Measurements from ENCODE around the gene GUCA2A.
A peak's percentile ranks its signal among the peaks of the same experiment; 100 is the strongest.

GUCA2A gene

GRCh38 chr1:42172381-42173133 is 8.0 kb upstream of the GUCA2A start:
- DNase-seq (ENCODE audit: low read depth in 2 of 2): peak; percentile 8 to 41
- no peak overlapping the region for H3K4me3 ChIP-seq (replicated peaks in 1 of 2; ENCODE audit: low read depth in 2 of 2, low read length in 2 of 2)
- no peak for TF ChIP-seq CTCF (IDR thresholded peaks at IDR 0.05; ENCODE audit: low read depth, low read length)

- no peak overlapping the region for H3K4me3 ChIP-seq (replicated peaks in 1 of 2; ENCODE audit: low read depth in 2 of 2, low read length in 2 of 2)
- no peak for TF ChIP-seq CTCF (IDR thresholded peaks at IDR 0.05; ENCODE audit: low read depth, low read length)
Observed at GRCh38 chr1:42171679-42172266, 7.2 kb upstream of the GUCA2A start.

GRCh38 chr1:42170779-42171621 is 6.5 kb upstream of the GUCA2A start:
- no peak for TF ChIP-seq CTCF (IDR thresholded peaks at IDR 0.05; ENCODE audit: low read depth, low read length)
- H3K4me3 ChIP-seq (replicated peaks in 1 of 2; ENCODE audit: low read depth in 2 of 2, low read length in 2 of 2): no peak overlapping the region
- no peak for DNase-seq (ENCODE audit: low read depth in 2 of 2)

More at GRCh38 chr1:42171679-42172266, 7.2 kb upstream of the GUCA2A start:
- no peak for DNase-seq (ENCODE audit: low read depth in 2 of 2)

GRCh38 chr1:42168763-42169162 is 4.2 kb upstream of the GUCA2A start:
- no peak overlapping the region for H3K4me3 ChIP-seq (replicated peaks in 1 of 2; ENCODE audit: low read depth in 2 of 2, low read length in 2 of 2)
- DNase-seq (ENCODE audit: low read depth in 2 of 2): no peak
- TF ChIP-seq CTCF (IDR thresholded peaks at IDR 0.05; ENCODE audit: low read depth, low read length): no peak

GRCh38 chr1:42168391-42168670 is 3.8 kb upstream of the GUCA2A start:
- no peak overlapping the region for H3K4me3 ChIP-seq (replicated peaks in 1 of 2; ENCODE audit: low read depth in 2 of 2, low read length in 2 of 2)
- TF ChIP-seq CTCF (IDR thresholded peaks at IDR 0.05; ENCODE audit: low read depth, low read length): no peak
- no peak for DNase-seq (ENCODE audit: low read depth in 2 of 2)

GRCh38 chr1:42167611-42168390 is 3.3 kb upstream of the GUCA2A start:
- no peak for DNase-seq (ENCODE audit: low read depth in 2 of 2)
- TF ChIP-seq CTCF (IDR thresholded peaks at IDR 0.05; ENCODE audit: low read depth, low read length): no peak
- H3K4me3 ChIP-seq (replicated peaks in 1 of 2; ENCODE audit: low read depth in 2 of 2, low read length in 2 of 2): no peak overlapping the region

Measured in cardiac fibroblast (primary cell).